ENCODE results near the gene FOSL1.

The FOSL1 gene

DNA sequence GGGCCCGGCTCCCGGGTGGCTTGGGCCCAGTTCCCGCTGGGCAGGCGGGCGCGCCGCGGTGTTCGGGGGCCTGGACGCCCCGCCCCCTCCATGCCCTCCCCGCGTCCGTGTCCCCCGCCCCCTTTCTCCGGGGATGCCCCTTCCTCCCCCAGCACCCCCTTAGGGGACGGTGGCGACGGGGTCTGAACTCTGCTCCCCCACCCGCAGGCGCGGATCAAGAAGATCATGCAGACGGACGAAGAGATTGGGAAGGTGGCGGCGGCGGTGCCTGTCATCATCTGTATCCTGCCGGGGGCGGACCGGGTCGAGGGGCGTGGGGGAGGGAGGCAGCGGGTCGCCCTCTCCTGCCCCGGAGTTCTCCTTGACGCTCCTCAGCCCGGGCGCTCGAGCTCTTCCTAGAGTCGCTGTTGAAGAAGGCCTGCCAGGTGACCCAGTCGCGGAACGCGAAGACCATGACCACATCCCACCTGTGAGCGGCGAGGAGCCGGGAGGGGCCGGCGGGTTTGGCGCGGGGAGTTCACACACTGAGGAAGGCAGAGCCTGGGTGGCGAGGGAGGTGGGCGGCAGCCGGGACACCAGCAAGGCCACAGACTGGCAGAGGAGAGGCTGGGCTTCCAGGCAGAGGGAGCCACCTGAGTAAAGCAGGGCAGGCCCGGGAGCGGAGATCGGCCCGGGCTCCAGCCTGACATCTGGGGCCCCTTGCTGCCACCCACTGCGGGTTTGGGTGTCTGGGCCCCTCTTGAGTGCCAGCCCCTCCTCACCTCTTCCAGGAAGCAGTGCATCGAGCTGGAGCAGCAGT, 19.6 kb upstream of the FOSL1 start:
- no peak for DNase-seq

DNA sequence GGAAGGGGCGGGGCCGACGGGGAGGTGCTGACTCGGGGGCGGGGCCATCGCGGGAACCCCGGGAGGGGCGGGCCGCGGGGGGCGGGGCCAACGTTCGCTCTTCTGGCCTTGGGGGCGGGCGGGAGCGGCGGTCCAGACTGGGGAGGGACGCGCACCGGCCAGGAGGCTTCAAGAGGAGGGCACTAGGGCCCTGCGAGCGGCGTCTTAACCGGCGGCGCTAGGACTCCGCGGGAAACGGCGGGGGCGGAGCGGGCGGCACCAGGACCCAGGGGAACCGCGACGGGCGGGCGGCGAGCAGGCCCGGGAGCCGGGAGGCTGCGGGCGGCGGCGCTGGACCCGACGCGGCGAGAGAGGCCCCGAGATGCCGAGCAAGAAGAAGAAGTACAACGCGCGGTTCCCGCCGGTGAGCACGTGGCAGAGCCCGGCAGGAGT, 19.0 kb upstream of the FOSL1 start, which contains the start of gene DRAP1:
Gene DRAP1 (plus strand): TSS at position 286 of the 432 bp plus-strand sequence. CDS start 76 bp downstream, at position 362.
- DNase-seq = peak; percentile 97

DNA sequence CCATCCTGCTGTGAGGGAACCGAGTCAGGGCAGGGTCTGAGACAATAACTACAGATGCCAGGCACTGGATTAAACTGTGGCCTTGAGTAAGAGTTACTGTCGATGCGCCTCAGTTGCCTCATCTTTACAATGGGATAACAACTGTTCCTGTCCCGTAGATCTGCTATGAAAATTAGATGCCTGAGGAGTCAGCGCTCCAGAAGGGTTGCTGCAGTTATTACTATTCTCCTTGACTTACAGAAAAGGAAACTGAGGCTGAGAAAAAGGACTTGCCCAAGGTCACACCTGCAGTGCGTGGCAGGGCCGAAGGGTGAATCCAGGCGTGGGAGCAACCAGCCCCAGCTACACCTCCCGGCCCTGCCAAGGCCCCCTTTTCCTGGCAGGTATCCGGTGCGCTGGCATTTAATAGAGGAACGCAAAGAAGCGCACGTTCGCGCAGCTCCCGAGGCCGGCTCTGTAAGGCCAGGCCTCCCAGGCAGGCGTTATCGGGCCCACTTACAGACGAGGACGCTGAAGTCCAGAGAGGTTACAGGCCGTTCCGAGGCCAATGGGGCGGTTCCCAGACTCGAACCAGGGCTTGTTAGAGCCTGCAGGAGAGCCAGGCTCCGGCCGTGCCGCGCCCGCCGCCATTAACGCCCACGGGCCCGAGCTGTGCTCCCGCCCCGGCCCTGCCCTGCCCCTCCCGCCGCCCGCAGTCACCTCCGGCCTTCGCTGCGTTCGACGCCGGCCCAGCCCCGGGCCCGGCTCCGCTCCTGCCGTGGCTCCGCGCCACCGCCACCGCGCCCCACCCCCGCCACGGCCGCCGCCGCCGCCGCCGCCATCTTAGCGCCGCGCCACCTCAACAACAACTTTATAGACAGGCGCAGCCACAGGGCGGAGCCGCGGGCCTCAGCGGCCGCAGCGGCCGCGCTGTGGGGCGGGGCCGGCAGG, 18.3 kb upstream of the FOSL1 start, which contains the start of gene C11orf68:
Gene C11orf68 (minus strand): TSS at position 852 of the 930 bp plus-strand sequence. CDS start 31 bp downstream, at position 821.
- DNase-seq = no peak

DNA sequence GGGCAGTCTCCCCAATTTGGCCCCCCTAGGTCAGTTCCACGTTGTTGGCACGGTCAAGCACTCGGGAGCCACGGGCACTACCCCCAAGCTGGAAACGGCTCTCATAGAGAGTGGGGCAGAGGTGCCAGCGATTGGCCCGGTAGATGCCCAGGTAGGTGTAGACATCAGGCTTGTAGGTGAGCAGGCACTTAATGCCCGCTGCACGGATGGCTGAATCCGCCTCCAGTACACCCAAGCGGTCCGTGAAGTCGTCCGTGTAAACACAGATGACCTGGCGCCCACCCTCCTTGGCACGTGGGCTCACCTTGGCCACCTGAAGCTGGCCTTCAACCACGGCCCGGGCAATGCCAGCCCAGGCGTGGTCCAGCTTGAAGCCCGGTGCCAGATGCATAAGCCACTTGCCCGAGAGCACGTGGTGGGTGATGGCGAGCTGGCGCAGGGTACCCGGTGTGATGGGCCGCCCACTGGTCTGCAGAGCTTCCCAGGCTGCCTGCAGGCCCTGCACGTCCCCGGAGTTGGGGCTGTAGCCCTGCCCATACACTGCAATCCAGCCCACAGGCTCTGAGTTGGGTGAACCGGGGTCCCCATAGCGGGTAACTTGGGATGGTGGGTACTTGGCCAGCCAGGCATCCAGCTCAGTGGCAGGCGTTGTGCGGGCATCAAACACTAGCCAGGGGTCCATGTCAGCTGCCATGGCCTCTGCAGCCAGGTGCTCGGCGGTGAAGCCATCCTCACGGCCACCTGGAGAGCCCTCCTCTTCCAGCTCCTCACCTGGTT, 17.4 kb upstream of the FOSL1 start:
- DNase-seq = no peak

DNA sequence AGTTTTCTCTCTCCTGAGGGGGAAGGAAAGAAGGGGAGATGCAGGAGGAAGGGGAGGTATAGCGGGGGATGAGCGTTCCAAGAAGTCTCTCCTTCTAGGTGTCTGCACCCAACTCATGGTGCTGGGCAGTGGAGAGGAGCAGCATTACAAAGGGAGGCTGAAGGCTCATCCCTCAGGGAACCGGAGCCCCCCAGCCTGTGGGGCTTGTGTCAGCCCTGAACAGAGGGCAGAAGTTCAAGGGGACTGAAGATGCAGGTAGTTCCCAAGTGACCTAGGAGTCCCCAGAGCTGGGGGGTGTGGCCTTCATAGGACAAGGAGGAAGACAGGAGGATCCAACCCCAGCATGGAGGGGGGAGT, 16.9 kb upstream of the FOSL1 start:
- no peak for DNase-seq

DNA sequence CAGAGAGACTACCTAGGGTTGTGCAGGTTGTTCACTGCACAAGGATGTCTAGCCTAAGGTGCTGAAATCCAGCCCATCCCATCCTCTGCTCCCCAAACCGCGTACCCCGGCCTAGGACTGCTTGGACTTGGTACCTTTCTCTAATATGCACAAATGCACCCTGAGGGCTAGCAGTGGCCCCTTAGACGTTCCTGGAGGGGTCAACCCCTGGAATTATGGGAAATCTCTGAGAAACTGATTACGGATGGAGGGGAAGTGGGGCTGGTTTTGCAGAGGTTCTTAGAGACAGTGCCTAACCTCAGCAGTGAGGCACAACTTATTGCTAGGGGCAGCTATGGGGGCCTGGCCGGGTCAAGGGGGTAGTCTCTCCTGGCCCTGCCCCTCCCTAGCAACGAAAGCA, 16.2 kb upstream of the FOSL1 start:
- DNase-seq = no peak

DNA sequence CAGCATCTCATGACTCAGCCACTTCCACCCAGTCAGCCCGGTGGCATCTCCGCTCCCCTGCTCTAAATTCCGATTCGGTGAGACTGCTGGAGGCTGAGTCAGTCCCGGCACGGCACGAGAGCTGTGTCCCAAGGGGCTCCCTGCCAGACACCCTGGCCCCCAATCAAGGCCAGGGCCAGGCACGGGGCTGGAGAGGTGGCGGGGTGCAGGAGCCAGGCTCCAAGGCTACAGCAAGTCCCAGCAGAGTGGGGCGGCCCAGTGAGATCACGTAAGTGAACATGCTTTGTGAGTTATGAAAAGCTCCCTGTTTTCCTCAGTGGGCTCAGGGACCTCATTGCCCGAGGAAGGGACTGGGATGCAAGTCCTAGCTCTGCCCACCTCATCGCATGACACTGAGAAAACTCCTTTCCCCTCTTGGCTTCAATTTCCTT, 15.6 kb upstream of the FOSL1 start:
- no peak for DNase-seq

DNA sequence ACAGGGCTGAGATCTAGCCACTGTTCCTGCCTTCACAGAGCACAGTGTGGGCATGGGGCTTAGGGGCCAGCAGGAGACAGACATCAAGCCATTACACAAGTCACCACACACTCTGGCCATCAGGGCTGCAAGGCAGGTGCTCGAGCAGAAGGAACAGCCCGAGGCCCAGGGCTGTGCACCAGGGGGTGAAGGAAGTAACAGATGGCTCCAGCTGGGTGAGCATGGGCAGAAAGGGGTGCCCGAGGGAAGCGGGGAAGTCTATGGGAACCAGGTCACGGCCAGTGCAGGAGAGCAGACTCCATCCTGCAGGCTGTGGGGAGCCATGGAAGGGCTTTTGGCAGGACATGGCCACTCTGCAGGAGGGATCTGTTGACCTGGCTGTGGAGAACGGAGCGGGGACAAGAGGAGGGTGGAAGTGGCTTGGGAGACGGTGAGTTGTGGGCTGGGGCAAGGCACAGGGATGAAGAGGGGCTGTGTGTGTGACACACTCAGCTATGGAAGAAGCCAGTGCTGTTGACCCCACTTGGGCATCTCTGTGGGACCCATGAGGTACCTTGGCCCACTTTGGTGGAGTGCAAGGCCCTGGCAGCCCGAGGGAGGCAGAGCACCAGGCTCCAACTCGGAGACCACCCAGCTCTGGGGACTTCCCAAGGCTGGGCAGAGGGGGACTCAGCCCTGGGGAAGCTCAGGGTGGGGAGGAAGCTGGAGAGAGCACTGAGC, 15.1 kb upstream of the FOSL1 start:
- no peak for DNase-seq

DNA sequence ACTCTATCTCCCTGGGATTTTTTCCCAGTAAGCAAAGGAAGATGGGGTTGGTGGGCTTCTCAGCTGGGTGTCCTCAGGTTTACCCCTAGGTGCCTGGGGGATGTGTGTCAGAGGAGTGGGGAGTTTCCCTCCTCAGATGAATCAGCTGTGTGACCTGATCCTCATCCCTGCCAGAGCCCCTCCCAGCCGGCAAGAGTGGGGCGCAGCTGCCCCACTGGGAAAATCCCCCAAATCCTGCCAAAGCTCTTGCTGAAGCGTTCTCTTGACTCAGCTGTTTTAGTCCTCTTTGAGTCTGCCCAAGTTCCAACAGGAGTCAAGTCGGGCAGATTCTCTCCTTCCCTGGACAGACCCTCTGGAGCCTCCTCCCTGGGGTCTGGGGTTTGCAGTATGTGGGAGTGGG, 12.7 kb upstream of the FOSL1 start:
- no peak for DNase-seq

DNA sequence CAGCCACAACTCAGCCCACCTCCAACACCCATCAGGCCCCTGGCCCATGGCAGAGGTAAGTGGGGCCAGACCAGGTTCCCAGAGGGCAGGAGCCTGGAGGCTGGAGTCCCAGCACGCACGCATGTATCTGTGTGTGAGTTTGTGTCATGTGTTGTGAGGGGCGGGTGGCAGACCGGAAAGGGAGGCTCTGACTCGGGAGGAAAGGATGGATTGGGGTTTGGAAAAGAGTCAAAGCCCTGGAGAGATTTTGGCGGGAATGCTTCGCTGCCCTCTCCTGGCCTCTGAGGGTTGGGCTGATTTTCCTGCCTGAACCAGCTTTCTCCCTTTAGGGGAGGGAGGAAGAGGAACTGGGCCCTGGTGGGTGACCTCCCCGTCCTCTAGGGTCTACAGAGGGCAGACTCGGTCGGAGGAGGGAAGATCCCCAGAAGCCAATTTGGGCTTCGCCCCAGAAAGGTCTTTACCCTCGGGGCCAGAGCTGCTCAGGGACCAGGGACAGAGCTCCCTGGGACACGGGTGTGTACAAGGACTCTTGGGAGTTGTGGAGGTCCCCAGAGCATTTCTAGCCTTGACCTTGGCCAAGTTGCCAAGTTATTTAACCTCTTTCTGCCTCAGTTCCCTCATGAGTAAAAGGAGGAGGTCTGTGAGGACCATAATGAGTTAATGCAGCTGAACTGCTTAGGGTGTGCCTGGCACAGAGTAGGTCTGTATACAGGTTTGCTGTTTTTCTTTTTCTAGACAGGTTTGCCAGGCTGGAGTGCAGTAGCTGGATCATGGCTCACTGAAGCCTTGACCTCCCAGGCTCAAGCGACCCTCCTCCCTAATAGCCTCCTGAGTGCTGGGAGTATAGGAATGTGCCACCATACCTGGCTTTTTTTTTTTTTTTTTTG, 11.7 kb upstream of the FOSL1 start:
- no peak for DNase-seq

DNA sequence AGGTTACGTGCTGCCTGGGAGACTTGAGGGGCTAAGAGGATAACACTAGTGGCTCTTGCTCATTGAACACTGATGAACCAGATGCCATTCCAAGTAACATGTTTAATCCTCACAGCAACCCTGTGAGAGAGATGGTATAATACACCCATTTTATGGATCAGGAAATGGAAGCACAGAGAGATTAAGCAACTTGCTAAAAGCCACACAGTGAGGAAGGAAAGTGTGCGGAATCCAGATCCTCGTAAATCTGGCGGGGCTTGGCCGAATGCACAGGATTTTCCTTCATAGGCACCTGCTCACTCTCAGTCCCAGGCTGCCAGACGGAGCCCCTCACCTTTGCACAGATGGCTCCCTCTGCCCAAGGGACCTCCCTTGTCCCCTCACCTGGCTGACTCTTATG, 7.7 kb upstream of the FOSL1 start:
- no peak for DNase-seq

DNA sequence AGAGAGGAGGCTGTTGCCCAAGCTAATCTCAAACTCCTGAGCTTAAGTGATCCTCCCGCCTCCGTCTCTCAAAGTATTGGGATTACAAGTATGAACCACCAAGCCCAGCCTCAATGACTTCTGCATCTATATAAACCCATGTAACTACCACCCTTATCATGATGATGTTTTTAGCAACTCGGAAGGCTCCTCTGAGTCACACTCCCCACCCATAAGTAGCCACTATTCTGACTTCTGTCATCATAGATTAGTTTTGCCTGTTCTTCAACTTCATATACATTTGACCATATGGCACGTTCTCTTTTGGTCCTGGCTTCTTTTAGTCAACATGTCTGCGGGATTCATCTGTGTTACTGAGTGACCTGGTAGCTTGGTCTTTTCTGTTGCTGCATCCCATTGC, 6.4 kb upstream of the FOSL1 start:
- DNase-seq = no peak

DNA sequence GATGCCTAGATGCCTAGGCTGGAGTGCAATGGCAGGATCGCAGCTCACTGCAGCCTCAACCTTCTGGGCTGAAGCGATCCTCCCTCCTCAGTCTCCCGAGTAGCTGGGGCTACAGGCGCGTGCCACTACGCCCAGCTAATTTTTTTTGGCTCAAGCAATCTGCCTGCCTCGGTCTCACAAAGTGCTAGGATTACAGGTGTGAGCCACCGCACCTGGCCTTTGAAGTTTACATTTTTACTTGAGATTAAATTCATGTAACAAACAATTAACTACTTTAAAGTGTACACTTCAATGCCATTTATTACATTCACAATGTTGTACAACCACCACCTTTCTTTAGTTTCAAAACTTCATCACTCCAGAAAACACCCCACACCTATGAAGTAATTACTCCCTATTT, 3.5 kb upstream of the FOSL1 start:
- DNase-seq = no peak

DNA sequence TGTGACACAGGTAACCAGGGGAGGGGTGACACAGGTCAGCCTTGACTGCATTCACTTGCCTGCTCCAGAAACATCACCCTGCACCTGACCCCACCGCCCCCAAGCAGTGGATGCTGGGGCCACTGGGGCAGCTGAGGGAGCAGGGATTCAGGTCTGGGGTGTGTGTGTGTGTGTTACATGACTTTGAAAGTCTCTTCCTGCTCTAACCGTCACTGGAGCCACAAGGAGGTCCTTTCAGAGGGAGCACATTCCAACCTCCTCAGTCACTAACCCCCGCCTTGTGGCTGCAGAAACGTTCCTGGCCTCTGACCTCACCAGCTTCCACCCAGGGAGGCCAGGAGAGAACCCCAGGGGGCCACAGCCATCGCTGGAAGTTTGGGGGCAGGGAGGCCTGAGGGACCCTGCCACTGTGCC, 2.9 kb upstream of the FOSL1 start:
- DNase-seq = no peak

DNA sequence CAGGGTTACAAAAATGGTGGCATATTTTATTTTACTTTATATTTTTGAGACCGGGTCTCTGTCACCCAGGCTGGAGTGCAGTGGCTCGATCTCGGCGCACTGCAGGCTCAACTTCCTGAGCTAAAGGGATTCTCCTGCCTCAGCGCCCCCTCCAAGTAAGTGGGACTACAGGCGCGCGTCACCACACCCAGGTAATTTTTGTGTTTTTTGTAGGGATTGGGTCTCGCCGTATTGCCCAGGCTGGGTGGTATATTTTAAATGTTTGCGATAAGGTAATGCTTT, 652 bp upstream of the FOSL1 start:
- DNase-seq = no peak

DNA sequence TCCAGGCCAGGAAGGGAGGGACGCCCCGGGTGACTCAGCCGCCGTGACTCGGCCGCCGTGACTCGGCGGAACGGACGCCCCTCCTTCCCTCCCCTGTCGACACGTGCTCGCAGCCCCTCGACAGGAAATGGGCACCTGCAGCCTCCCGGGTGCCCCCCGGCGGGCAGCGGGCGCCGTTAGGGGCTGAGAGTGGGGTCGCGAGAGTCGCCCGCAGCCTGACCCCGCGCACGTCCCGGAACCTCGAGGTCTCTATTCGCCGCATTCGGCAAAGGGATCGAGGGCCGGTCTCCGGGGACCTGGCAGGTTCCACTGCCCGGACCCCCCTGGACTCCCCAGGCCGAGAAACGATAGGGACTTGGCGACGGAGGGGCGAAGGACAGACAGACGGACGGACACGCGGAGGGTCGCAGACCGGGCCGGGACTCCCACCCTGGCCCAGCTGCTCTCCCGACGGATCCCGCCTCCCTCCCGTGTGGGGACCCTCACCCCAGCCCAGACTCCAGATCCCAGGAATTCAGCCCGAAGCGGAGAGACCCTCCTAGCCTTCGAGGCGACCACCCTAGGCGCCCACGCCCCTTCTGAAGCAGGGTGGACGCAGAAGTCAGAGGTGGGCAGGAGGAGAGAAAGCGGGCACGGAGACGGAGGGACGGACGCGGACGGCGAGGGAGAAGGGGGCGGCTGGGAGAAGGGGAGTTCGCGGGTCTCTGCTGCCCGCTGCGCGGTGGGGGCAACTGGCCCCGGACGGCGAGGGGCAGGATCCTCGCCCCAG, 648 bp downstream of the FOSL1 start:
- peak; percentile 30 for DNase-seq

DNA sequence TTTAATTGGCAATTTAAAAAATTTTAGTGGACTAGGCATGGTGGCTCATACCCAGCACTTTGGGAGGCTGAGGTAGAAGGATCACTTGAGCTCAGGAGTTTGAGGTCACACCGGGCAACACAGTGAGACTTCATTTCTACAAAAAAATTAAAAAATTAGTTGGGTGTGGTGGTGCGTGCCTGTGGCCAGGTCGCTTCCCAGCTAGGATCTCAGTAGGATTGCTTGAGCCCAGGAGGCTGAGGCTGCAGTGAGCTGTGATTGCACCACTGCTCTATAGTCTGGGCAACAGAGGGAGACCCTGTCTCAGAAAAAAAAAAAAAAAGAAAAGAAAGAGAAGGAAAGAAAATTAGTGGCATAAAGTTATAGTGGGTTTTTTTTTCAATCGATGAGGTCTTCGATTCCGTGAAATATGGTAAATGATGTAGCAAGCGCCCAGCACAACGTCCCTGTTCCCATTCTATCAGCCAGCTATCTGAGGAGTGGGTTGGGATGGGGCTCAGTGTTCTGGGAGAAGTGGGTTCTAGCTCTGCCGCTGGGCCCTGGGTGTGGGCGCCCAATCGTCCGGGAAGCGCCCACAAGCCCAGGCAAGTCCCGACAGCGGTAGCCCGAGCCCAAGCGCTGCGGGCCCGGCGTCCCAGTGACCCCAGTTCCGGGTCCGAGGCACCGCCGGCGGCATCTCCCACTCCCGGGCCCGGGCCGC, 1.4 kb downstream of the FOSL1 start:
- no peak for DNase-seq

DNA sequence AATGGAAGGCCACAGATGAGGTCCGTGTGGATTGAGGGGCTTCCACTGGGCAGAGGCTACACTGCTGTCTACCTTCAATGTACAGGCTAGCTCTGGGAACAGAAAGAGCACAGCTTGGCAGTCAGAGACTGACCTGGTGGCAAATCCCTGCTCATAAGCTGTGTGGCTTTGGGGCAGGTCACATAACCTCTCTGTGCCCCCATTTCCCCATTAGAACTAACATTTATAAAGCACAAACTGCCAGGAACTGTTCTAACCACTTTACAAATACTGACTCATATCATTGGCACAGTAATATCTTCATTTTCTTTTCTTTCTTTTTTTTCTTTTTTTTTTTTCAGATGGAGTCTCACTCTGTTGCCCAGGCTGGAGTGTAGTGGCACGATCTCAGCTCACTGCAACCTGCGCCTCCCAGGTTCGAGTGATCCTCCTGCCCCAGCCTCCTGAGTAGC, 3.1 kb downstream of the FOSL1 start:
- DNase-seq = no peak

DNA sequence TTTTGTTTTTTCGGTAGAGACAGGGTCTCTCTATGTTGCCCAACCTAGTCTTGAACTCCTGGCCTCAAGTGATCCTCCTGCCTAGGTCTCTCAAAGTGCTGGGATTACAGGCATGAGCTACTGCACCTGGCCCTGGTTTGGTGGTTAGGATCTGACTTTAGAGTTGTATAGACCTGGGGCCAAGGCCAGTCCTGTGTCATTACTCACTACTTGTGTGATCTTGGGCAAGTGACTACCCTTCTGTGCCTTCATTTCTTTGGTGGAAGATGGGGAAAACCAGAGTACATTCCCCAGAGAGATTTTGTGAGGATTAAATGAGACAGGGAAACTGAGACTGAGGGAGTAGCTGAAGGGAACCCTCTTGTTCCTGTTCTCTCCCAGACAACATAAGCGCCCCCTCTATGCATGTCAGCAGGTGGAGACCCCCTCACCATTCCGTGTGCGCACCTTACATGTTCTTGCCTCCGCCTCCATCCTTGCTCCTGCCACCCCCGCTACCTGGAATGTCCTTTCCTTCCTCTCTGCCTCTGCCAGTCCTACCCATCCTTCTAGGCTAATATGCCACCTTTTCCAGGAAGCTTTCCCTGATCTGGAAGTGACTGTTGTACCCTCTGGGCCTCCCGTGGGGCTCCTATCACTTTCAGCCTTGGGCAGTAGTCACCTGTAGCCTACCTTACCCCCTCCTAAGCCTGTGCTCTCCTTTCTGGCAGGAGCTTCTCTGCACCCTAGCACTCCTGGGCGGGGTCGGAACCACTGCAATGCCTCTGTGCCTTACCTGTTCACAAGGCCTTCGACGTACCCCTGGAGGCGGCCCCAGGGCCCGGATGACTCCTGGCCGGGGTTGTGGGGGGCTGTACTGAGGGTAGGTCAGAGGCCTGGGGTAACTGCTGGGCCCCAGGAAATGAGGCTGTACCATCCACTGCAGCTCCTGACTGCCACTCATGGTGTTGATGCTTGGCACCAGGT, 3.9 kb downstream of the FOSL1 start:
- DNase-seq = no peak

All from central memory CD4-positive, alpha-beta T cell (primary cell).